GM10266 (cell line): ENCODE data around the gene CX3CR1.

Experiments used
- DNase-seq: peaks from one replicate; pipeline ENCODE4 v3.0.0; 2012; ENCODE audit errors: extremely low spot score
- TF ChIP-seq, protein P1 (sequence below): IDR thresholded peaks from 2 replicates; pipeline ENCODE4 v1.5.1; 2012; ENCODE audit warnings: mild to moderate bottlenecking, low read depth; ENCODE audit not compliant: control insufficient read depth, insufficient read depth; ENCODE audit errors: missing control alignments

CX3CR1 gene

DNA sequence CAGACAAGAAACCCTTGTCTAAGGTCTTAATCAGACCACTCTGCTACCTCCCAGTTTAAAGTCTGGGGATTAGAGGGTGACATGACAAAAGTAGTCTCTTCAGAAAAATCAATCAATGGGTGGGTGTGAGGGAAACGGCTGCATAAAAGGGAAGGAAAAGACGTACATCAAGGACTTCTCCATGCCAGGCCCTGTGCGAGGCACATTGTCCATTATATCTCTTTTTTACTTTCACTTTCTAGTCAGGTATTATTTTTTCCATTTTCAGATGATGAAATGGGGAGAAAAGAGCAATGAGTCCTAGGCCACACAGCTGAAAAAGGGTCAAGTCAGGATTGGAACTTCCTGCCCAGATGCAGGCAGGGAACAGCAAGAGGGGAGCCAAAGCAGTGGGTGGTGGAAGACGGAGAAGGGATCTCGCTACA lies 4.6 kb upstream of the CX3CR1 start:
- TF ChIP-seq, protein P1, sequence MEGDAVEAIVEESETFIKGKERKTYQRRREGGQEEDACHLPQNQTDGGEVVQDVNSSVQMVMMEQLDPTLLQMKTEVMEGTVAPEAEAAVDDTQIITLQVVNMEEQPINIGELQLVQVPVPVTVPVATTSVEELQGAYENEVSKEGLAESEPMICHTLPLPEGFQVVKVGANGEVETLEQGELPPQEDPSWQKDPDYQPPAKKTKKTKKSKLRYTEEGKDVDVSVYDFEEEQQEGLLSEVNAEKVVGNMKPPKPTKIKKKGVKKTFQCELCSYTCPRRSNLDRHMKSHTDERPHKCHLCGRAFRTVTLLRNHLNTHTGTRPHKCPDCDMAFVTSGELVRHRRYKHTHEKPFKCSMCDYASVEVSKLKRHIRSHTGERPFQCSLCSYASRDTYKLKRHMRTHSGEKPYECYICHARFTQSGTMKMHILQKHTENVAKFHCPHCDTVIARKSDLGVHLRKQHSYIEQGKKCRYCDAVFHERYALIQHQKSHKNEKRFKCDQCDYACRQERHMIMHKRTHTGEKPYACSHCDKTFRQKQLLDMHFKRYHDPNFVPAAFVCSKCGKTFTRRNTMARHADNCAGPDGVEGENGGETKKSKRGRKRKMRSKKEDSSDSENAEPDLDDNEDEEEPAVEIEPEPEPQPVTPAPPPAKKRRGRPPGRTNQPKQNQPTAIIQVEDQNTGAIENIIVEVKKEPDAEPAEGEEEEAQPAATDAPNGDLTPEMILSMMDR = no peak
- no peak for DNase-seq

DNA sequence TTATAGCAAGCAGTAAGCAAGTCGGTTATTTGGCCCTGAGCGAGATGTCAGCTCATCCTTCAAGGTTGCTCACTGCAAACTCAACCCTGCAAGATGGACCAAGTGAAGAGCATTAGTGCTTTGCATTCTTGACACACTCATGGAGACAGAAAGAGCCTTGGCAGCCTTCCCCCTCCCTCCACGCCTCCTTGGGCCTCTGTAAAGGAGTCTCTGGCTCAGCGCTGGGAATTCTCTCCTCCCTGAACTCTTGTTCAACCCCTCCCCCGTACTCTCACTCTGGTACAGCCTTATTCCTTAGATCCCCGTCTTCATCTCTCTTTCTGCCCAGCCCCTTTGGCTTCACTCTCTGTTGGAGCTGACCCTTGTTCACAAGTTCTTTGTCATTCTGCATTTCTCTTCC lies 2.2 kb upstream of the CX3CR1 start:
- no peak for DNase-seq
- TF ChIP-seq, protein P1 = no peak

DNA sequence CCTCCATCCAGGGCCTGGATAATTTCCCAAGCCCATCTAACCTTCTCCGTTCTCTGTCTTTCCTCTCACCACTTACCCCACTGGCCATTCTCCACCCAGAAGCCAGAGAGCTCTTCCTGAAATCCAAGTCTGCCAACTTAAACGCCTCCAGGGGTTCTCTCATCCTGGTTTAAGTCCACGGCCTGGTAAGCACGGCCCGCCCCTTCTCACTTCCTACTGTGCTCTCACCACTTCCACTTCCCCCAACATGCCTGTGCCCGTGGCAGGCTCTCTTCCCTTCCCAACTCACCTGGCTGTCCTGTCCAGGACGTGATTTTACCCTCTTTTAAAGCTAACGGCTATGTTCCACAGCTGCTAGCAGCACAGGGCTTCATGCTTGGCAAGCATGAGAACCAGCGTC lies 1.7 kb upstream of the CX3CR1 start:
- TF ChIP-seq, protein P1 = no peak
- no peak for DNase-seq

DNA sequence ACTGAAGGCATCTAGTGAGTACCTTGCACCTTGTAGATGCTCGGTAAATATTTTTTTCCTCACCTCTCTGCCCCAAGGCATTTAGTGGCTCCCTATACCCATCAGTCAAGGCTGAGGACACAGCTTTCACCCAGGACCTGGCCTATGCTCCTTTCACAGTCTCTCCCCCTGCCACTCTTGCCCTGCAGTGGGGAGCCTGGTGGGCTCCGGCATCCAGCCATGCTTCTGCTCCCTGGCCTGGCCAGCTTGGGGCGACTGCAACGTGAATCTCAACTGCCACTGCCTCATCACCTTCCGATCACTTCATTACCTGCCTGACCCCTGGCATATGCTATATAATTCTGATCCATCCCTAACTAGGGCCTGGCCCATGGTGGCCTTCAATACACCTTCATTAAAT lies 735 bp upstream of the CX3CR1 start:
- TF ChIP-seq, protein P1 = no peak

DNA sequence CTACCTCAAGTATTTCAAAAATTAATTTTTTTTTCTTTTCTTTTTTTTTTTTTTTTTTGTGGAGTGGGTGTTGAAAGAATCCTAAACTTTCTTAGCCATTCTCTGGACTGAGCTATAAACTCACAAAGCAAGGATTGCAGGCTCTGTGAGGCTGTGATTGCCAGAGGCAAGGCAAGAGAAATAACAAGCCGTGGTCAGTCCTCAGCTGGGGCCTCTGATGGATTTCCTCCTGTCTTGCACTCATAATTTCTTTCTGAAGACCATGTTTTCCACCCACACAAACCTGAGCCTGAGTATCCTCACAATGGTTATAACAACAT lies 1.3 kb downstream of the CX3CR1 start:
- TF ChIP-seq, protein P1 = no peak

More for the DNA sequence above, 735 bp upstream of the CX3CR1 start:
- DNase-seq = no peak

DNA sequence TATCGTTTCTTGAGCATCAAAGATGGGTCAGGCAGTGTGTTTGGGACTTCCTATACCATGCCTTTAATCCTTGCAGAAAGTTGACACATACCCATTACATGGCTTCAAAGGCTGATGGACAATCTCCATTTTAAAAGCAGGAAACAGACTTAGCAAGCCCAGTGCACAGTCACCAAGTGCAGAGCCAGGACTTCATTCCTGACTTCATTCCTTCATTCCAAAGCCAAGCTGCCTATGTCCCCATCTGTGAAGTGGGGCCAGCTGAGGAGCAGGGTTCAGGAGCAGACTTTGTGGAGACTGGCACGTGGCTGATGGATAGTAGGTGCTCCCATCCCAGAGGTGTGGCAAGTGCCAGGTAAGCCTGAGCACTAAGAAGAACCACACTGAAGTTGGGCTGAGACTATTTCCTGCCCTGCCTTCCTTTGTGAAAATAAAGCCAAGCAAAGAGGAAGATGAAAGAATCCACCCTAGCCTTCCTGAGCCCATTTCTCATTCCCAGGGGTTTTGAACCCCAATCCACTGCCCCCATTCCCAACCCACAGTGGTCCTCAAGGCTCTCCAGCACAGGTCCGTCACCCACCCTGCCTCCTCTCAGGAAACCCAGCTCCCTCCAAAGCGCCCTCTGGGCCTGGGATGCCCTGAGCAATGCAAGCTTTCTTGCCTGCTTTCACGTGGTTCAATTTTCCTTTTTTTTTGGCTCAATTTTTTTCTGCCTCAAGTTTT lies 1.8 kb downstream of the CX3CR1 start:
- DNase-seq = no peak
- TF ChIP-seq, protein P1 = no peak

More for the DNA sequence above, 1.3 kb downstream of the CX3CR1 start:
- DNase-seq = no peak

DNA sequence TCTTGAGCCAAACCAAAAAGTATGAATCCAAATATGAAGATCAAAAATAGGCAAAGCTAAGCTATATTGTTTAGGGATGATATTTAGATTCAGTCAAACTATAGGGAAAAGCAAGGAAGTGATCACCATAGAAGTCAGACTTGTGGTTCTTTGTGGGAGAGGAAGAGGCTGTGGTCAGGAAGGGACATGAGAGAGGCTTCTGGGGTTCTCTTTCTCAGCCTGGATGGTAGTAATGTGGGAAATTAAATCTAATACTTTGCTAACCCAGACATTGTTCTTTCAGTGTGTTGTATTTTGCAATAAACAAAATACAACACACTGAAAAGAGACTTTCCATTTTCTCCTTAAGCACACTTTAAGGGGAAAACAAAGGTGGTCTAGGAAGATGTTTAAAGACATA lies 3.1 kb downstream of the CX3CR1 start:
- no peak for DNase-seq
- TF ChIP-seq, protein P1 = no peak
